Measurements from ENCODE around the gene MPL.

The MPL gene

DNA sequence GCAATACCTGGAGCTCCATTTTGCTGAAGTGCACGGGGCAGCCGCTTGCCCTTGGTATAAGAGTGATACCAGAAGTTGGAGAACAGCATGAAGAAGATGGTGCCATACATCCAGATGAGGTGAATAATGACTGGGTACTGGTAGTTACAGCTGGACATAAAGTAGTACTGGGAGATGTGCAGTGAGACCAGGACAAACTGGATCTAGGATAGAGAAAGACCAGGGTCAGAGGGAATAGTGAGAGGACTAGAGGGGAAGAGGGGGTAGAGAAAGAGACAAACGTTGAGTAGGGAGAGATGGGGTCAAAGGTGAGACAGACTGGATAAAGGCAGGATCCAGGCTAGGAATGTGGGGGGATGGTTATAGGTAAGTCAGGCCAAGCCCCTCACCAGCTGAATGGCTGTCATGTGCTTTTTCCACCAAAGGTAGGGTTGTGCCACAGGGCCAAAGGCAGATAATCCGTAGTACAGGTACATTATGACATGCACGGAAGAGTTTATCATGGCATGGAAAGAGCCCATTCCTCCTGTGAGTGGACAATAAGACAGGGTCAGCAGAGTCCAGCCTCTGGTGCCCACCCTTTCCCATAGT lies 26.4 kb downstream of the MPL start:
- no peak overlapping the region for H3K4me3 ChIP-seq (ENCODE audit: low read depth, low read length)
- DNase-seq (ENCODE audit: low read depth): no peak
- TF ChIP-seq, protein P1, sequence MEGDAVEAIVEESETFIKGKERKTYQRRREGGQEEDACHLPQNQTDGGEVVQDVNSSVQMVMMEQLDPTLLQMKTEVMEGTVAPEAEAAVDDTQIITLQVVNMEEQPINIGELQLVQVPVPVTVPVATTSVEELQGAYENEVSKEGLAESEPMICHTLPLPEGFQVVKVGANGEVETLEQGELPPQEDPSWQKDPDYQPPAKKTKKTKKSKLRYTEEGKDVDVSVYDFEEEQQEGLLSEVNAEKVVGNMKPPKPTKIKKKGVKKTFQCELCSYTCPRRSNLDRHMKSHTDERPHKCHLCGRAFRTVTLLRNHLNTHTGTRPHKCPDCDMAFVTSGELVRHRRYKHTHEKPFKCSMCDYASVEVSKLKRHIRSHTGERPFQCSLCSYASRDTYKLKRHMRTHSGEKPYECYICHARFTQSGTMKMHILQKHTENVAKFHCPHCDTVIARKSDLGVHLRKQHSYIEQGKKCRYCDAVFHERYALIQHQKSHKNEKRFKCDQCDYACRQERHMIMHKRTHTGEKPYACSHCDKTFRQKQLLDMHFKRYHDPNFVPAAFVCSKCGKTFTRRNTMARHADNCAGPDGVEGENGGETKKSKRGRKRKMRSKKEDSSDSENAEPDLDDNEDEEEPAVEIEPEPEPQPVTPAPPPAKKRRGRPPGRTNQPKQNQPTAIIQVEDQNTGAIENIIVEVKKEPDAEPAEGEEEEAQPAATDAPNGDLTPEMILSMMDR (IDR thresholded peaks at IDR 0.05; ENCODE audit: low read depth, low read length): no peak
- TF ChIP-seq POLR2A (IDR thresholded peaks at IDR 0.05; ENCODE audit: extremely low read depth, insufficient read length): no peak
- TF ChIP-seq, protein P2, sequence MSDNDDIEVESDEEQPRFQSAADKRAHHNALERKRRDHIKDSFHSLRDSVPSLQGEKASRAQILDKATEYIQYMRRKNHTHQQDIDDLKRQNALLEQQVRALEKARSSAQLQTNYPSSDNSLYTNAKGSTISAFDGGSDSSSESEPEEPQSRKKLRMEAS (IDR thresholded peaks at IDR 0.05; ENCODE audit: low read depth, low read length): no peak
- TF ChIP-seq MYC (IDR thresholded peaks at IDR 0.05; ENCODE audit: low read depth, low read length): no peak

DNA sequence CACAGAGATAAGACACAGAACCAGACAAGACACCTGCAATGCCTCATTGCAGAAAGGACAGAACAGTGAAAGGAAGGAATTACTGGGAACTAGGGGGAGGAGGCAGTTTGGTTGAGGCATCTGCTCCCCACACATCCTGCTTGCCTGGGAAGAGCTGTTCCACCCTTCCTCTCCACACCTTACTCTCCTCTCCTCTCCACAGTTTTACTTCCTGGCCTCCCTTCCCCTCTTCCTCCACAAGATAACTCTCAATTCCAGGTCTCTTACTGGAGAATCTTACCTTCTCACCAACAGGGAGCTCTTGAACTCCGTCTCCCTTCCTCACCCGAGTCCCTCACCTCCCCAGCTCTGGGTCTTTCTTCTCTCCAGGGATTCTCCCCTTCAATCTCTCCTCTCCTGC lies 28.1 kb downstream of the MPL start:
- TF ChIP-seq, protein P2 (IDR thresholded peaks at IDR 0.05; ENCODE audit: low read depth, low read length): no peak
- TF ChIP-seq, protein P1 (IDR thresholded peaks at IDR 0.05; ENCODE audit: low read depth, low read length): no peak
- TF ChIP-seq MYC (IDR thresholded peaks at IDR 0.05; ENCODE audit: low read depth, low read length) (no peak), POLR2A (IDR thresholded peaks at IDR 0.05; ENCODE audit: extremely low read depth, insufficient read length) (no peak)
- no peak for DNase-seq (ENCODE audit: low read depth)
- no peak overlapping the region for H3K4me3 ChIP-seq (ENCODE audit: low read depth, low read length)

GRCh38 chr1:43366179-43366578 lies 28.6 kb downstream of the MPL start:
- TF ChIP-seq, protein P2 (IDR thresholded peaks at IDR 0.05; ENCODE audit: low read depth, low read length): no peak
- TF ChIP-seq POLR2A (IDR thresholded peaks at IDR 0.05; ENCODE audit: extremely low read depth, insufficient read length) (no peak), MYC (IDR thresholded peaks at IDR 0.05; ENCODE audit: low read depth, low read length) (no peak)
- TF ChIP-seq, protein P1 (IDR thresholded peaks at IDR 0.05; ENCODE audit: low read depth, low read length): no peak
- H3K4me3 ChIP-seq (ENCODE audit: low read depth, low read length): peak overlapping the region; percentile 83
- DNase-seq (ENCODE audit: low read depth): no peak

DNA sequence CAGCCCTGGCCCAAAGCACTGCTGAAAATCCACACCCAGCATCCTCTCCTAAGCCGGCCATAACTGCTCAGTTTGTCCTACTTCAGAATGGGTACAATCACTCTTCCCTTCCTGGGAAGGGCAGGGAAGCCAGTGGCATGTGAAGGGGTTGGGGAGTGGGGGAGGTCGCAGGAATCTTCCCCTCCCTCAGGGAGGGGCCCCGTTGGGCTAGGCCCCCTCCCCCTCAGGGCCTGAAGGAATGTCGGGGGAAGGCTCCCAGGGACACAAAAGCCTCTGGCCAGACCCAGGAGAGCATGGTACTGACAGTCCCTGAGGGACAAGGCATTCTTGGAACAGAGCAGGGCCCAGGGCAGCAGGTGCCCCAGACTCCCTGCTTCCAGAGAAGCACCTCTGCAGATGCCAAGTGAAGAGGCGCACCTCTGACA lies 29.0 kb downstream of the MPL start:
- peak overlapping the region; percentile 83 for H3K4me3 ChIP-seq (ENCODE audit: low read depth, low read length)
- DNase-seq (ENCODE audit: low read depth): no peak

DNA sequence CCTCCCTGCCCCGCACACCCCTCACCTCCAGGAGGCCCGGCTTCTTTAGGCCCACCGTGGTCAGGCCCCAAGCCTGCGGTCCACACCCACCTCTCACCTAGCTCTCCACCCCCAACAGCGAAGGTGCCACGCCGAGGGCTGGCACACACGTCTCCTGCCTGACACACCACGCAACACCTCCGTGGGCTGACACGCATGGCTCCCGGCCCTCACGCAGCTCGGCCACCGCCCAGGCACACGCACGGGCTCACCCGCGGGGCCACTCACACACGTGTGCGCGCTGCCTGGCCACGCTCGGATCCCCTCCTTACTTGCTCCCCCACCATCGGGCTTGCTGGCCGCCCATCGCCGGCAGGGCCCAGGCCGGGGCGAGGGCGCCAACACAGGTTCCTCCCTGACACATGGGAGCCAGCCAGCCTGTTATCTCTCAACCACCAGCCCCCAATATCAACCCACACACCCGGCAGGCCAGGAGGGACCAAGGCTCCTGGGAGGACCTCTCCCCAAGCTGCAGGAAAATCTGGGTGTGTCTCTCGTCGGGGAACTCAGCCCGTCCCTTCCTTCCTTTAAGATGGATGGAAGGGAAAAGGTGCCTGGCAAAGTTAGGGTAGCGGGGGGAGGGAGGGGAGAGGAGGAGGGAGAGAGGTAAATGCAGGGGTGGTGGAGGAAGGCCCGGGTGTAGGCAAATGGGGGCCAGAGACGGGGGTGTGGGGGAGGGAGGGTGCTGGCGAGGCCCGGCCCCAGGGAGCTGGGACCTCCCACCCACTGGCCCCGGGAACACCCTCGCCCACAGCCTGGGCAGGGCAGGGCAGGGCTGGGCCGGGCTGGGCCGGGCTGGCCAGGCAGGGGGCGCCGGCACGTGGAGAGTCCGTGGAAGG lies 29.6 kb downstream of the MPL start:
- H3K4me3 ChIP-seq (ENCODE audit: low read depth, low read length): peak overlapping the region; percentile 83
- TF ChIP-seq, protein P1 (IDR thresholded peaks at IDR 0.05; ENCODE audit: low read depth, low read length): no peak
- TF ChIP-seq, protein P2 (IDR thresholded peaks at IDR 0.05; ENCODE audit: low read depth, low read length): peak; percentile 20; the same call in 1 of the 2 replicates
- no peak for TF ChIP-seq POLR2A (IDR thresholded peaks at IDR 0.05; ENCODE audit: extremely low read depth, insufficient read length)
- peak; percentile 5; the same call in 1 of the 2 replicates for TF ChIP-seq MYC (IDR thresholded peaks at IDR 0.05; ENCODE audit: low read depth, low read length)
- no peak for DNase-seq (ENCODE audit: low read depth)

More for the DNA sequence above, 29.0 kb downstream of the MPL start:
- TF ChIP-seq POLR2A (IDR thresholded peaks at IDR 0.05; ENCODE audit: extremely low read depth, insufficient read length): no peak
- TF ChIP-seq, protein P2 (IDR thresholded peaks at IDR 0.05; ENCODE audit: low read depth, low read length): no peak
- TF ChIP-seq MYC (IDR thresholded peaks at IDR 0.05; ENCODE audit: low read depth, low read length): no peak
- TF ChIP-seq, protein P1 (IDR thresholded peaks at IDR 0.05; ENCODE audit: low read depth, low read length): no peak
